CD4-positive, alpha-beta T cell treated with Interleukin-17A for 1 hour (primary cell): ENCODE data around the gene STAB1.
A peak's percentile ranks its signal among the peaks of the same experiment; 100 is the strongest.

Experiments used
- DNase-seq: peaks from one replicate; pipeline ENCODE4 v3.0.0-alpha.2; 2020

The STAB1 gene

GRCh38 chr3:52487788-52488691, 7.1 kb upstream of the STAB1 start:
- DNase-seq = no peak

DNA sequence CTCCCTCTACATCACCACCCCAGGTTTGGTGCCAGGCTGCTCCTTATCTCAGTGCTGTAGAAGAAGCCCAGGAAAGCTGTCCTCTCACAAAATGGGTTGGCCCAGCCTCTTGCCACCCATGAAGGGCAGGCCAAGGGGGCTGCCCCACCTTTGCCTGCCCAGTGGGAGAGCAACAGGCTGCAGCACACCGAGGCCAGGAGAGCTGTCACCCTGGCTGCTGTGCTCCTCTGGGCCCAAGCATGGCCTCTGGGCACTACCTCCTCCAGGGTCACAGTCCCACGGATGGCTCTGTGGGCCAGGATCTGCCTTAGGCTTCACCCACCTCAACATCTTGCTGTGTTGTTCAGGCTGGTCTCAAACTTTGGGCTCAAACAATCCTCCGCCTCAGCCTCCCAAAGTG, 6.4 kb upstream of the STAB1 start:
- no peak for DNase-seq

DNA sequence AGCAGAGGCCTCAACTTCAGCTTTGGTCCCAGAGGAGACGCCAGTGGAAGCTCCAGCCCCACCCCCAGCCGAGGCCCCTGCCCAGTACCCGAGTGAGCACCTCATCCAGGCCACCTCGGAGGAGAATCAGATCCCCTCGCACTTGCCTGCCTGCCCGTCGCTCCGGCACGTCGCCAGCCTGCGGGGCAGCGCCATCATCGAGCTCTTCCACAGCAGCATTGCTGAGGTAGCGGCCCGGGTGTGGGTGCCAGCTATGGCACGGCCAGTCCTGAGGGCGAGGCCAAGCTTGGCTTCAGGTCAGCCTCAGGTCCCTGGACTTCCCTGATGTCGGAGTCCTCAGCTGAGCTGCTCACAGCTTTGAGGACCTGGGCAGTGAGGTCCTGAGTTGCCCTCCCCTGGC, 5.7 kb upstream of the STAB1 start:
- DNase-seq = no peak

GRCh38 chr3:52490035-52490938, 4.9 kb upstream of the STAB1 start:
- no peak for DNase-seq

DNA sequence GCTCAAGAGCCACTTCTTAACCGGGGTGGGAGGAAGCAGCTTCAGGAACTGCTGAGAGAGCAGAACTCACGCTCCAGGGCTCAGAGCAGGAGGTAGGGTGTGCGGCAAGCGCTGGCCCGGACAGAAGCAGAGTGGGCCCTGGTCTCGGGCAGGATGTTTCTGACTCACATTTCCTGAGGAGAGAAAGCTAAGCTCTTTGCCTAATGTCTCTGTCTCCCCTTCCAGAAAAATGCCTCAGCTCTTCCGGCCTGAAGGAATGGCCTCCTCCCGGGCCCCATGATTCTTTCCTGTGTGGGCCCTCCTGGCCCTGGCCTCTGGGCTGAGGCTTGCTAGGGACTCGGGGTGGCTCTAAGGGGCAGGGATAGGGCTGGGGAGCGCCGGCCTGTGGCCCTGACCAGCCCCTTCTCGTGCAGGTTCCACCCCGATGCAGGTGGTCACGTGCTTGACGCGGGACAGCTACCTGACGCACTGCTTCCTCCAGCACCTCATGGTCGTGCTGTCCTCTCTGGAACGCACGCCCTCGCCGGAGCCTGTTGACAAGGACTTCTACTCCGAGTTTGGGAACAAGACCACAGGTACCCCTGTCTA, 4.1 kb upstream of the STAB1 start:
- no peak for DNase-seq

DNA sequence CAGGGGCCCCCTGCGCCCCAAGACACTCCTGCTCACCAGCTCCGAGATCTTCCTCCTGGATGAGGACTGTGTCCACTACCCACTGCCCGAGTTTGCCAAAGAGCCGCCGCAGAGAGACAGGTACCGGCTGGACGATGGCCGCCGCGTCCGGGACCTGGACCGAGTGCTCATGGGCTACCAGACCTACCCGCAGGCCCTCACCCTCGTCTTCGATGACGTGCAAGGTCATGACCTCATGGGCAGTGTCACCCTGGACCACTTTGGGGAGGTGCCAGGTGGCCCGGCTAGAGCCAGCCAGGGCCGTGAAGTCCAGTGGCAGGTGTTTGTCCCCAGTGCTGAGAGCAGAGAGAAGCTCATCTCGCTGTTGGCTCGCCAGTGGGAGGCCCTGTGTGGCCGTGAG, 3.1 kb upstream of the STAB1 start:
- DNase-seq = no peak

GRCh38 chr3:52493232-52494017, 1.7 kb upstream of the STAB1 start:
- no peak for DNase-seq

DNA sequence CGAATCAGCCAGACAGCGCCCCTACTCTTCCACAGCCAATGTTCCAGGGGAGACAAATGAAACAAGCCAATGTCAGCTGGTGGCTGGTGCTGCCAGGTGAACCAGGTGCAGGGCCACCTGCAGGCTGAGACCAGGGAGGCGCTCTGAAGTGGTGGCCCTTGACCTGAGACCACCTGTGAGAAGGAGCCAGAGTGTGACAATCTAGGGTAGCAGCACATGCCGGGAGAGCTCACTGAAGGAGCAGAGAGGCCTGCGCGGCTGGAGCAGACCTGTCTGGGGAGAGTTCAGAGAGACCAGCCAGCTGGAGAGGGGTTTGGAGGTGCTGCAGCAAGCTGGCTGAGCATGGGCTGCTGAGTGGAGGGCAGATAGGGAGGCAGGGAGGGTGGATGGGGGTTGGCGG, 693 bp upstream of the STAB1 start:
- DNase-seq = no peak

DNA sequence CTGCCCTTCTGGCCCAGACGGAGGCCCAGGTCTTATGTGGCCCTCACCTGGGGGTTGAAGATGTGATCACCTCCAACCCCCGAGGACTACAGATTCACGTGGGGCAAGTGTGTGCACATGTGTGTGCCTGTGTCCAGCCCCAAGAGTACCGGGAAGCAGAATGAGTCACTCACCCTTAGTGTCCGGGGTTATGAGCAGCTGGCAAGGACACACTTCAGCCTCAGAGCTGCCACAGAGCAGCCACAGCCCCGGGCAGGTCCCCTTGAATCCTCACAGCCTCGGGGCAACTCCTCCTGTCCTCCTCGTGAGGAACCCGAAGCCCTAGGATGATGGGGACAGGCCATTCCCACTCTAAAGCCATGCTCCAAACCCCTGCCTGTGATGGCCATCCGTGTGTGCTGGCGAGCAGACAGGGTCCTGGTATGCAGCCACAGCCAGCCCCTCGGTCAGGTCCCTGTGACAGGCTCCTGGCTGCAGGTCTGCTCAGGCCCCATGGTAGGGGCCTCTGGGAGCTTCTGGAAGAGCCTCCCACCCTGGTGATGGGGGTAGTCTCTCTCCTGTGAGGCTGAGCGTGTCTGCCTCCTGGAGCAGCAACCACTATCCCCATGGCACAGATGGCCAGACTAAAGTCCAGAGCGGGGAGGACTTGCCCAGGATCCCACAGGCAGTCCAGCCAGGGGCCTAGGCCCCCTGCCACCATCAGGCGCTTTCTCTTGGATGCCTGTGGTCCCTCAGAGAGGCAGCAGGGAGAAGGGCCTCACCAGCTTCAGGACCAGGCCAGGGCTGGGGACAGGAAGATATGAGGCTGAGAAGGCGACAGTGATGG, 852 bp downstream of the STAB1 start:
- no peak for DNase-seq

DNA sequence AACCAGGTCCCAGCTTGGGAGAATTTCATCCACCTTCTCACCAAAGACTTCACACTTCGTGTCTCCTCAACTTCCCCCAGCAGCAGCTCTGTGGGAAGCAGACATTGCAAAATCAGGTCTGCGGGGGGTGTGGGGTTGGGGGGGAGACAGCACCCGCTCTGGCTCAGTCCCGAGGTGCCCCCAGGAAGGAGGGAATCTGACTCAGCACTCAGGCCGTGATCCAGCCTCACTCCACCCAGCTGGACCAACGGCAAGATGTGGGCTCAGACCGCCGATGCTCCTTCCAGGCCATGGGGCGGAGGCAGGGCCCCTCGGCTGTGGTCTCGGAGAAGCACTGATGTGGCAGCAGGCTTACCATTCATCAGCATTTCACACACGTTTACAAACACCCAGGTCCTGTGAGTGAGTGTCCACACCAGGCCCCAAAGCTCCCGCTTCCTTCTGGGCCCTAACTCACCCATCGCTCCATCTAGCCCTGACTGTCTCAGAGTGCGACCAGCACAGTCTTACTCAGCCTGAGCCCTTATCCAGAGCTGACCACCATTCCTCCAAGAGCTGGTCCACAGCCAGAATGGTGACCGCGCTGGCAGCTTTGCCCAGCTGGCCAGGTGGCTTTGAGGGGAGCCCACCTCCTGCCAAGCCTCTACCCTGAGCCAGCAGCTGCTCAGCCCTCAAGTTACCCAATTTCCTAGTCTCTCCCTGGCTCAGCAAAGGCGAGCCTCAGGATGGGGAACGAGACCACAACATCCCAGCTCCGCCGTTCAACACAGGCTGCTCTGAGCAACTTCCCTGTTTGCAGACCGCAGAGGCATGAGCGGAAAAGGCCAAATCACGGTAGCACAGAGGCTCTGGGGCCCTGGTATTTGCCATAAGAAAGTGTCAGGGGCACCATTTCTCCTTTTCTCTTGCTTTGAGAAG, 3.3 kb downstream of the STAB1 start:
- DNase-seq = peak; percentile 19

- no peak for DNase-seq
Measured at GRCh38 chr3:52501046-52501445, 5.9 kb downstream of the STAB1 start.

- DNase-seq = no peak
Measured at GRCh38 chr3:52502001-52502400, 6.9 kb downstream of the STAB1 start.

DNA sequence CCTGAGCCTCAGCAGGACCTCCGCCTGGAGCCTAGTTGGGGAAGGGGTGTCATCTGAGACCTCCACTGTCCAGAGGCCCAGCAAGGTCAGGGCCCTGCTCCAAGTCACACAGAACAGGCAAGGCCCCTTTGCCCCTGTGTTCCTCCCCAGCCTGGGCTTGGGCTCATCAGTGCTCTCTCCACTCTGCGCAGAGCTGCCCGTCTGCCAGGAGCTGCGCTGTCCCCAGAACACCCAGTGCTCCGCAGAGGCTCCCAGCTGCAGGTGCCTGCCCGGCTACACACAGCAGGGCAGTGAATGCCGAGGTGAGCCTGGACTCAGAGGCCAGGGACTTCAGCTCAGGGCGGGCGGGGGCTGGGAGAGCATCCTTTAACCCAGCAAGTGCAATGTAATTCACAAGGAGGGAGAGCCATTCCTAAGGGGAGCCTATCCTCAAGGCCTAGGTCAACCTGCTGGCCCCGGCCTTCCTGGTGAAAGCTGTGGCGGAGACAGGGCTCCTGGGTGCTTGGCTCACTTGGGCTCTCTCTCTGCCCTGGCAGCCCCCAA, 7.7 kb downstream of the STAB1 start:
- DNase-seq = no peak

GRCh38 chr3:52503788-52504424, 8.8 kb downstream of the STAB1 start:
- no peak for DNase-seq

- no peak for DNase-seq
Measured at GRCh38 chr3:52504977-52505376, 9.8 kb downstream of the STAB1 start.

DNA sequence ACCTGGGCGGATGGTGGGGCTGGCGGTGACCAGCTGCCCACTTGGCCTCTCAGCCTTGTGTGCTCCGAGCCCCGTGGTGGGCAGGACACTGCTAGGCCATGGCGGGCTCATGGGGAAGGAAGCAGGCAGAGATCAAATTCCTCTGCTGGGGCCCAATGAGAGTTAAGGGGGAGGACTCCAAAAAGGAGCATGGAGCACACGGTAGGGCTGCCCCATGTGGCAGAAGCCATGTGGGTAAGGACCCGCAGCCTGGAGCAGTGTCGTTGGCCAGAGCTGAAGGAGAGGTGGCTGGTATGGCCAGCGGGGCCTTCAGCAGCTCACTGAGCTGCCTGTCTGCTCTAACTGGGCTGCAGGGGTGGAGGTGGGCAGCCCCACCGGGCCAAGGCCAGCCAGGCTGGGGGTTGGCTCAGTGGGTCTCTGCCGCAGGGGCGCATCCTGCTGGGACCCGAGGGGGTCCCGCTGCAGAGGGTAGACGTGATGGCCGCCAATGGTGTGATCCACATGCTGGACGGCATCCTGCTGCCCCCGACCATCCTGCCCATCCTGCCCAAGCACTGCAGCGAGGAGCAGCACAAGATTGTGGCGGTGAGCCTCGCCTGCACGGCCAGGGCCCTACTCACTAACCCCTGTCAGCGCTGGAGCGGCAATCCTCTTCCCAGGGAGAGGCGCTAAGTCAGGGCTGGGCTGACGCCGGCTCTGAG, 11.3 kb downstream of the STAB1 start:
- DNase-seq = no peak

GRCh38 chr3:52507359-52507758, 12.2 kb downstream of the STAB1 start:
- DNase-seq = no peak

DNA sequence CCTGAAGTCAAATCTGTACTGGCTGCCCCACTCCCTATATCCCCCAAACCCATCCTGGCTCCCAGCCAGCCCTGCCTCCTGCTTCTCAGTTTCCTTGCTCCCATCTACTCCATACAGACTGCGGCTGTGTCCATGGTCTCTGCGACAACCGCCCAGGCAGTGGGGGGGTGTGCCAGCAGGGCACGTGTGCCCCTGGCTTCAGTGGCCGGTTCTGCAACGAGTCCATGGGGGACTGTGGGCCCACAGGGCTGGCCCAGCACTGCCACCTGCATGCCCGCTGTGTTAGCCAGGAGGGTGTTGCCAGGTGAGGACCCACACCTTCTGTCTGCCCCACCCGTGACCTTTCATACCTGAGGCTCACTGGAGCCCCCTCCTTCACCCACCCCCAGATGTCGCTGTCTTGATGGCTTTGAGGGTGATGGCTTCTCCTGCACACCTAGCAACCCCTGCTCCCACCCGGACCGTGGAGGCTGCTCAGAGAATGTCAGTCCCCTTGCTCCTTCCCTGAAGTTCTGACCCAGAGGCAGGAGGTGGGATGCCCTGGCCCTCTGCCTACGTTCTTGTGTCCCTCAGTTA, 14.7 kb downstream of the STAB1 start:
- DNase-seq = no peak

GRCh38 chr3:52511509-52511908, 16.4 kb downstream of the STAB1 start:
- no peak for DNase-seq
